Neural progenitor cell (in vitro differentiated cells): ENCODE measurements around the gene LDB2. TPM values are rescaled to one million over a fixed set of nuclear protein-coding genes. Genes with fewer than 3 reads are reported as not detected.

ENCODE experiments used
- DNase-seq: peaks from one replicate; pipeline ENCODE4 v3.0.0-alpha.2; 2016; ENCODE audit warnings: low spot score
- H2AFZ ChIP-seq: fragments of 200-600 bp; sonication (generic); replicated peaks from 2 replicates; pipeline ENCODE4 v1.6.1; 2016; ENCODE audit warnings: antibody characterized with exemption
- H3F3A ChIP-seq: fragments of 200-600 bp; sonication (generic); 2 replicates; pipeline ENCODE4 v1.6.1; 2016; ENCODE audit warnings: antibody characterized with exemption, low read depth
- H3K27ac ChIP-seq: fragments of 200-600 bp; sonication (generic); 2 replicates; pipeline ENCODE4 v1.5.1; 2016; ENCODE audit warnings: mild to moderate bottlenecking
- H3K27me3 ChIP-seq: fragments of 200-600 bp; sonication (generic); 2 replicates; pipeline ENCODE4 v1.6.1; 2016; ENCODE audit warnings: mild to moderate bottlenecking, moderate library complexity
- H3K36me3 ChIP-seq: fragments of 200-600 bp; sonication (generic); 2 replicates; pipeline ENCODE4 v1.5.1; 2016
- H3K4me1 ChIP-seq: fragments of 200-600 bp; sonication (generic); 2 replicates; pipeline ENCODE4 v1.6.1; 2016; ENCODE audit warnings: mixed run types
- H3K4me2 ChIP-seq: fragments of 200-600 bp; sonication (generic); 2 replicates; pipeline ENCODE4 v1.6.1; 2016
- H3K4me3 ChIP-seq: fragments of 200-600 bp; sonication (generic); 2 replicates; pipeline ENCODE4 v1.5.1; 2016
- H3K79me2 ChIP-seq: fragments of 200-600 bp; sonication (generic); 2 replicates; pipeline ENCODE4 v1.6.1; 2016; ENCODE audit warnings: low read depth
- H3K9ac ChIP-seq: fragments of 200-600 bp; sonication (generic); 2 replicates; pipeline ENCODE4 v1.6.1; 2016
- H3K9me3 ChIP-seq: fragments of 200-600 bp; sonication (generic); 2 replicates; pipeline ENCODE4 v1.5.1; 2016; ENCODE audit warnings: low read depth
- H4K20me1 ChIP-seq: fragments of 200-600 bp; sonication (generic); 2 replicates; pipeline ENCODE4 v1.6.1; 2016; ENCODE audit warnings: low read depth
- H3K27ac Mint-ChIP-seq: 3 replicates; pipeline ENCODE4 v1.8.0; 2021; ENCODE audit warnings: mixed read lengths
- H3K27me3 Mint-ChIP-seq: 2 replicates; pipeline ENCODE4 v1.8.0; 2022; ENCODE audit warnings: low read depth, mild to moderate bottlenecking, inconsistent platforms, moderate library complexity, mixed read lengths; ENCODE audit not compliant: insufficient read depth
- H3K36me3 Mint-ChIP-seq: 3 replicates; pipeline ENCODE4 v1.8.0; 2021; ENCODE audit warnings: mixed read lengths
- H3K4me1 Mint-ChIP-seq: 3 replicates; pipeline ENCODE4 v1.8.0; 2021; ENCODE audit warnings: mixed read lengths
- H3K4me3 Mint-ChIP-seq: 3 replicates; pipeline ENCODE4 v1.8.0; 2021; ENCODE audit warnings: mild to moderate bottlenecking, moderate library complexity, mixed read lengths
- H3K9me3 Mint-ChIP-seq: 3 replicates; pipeline ENCODE4 v1.8.0; 2020; ENCODE audit warnings: mixed read lengths
- EZH2 ChIP-seq: fragments of 200-600 bp; sonication (generic); IDR thresholded peaks from 2 replicates; pipeline ENCODE4 v1.6.1; 2017; ENCODE audit warnings: antibody characterized with exemption, mild to moderate bottlenecking, moderate library complexity
- EZH2phosphoT487 ChIP-seq: fragments of 200-600 bp; sonication (generic); IDR thresholded peaks from 2 replicates; pipeline ENCODE4 v1.6.1; 2017; ENCODE audit warnings: antibody characterized with exemption
- total RNA-seq: library from RNA; depleted of rRNA; stranded (reverse); fragments of >200 nt; gene quantifications from 2 replicates; pipeline ENCODE4 v1.2.3, GENCODE V29; 2015; ENCODE audit warnings: low replicate concordance
- TF ChIP-seq, protein P1 (sequence below): fragments of 200-600 bp; sonication (generic); IDR thresholded peaks from 2 replicates; pipeline ENCODE4 v1.5.1; 2017; ENCODE audit warnings: antibody characterized with exemption, mild to moderate bottlenecking

Gene LDB2
- total RNA-seq, 1 donor from 2014 or later = 24.3 TPM

- no peak overlapping the region for H3K4me2 ChIP-seq
- H3K4me1 ChIP-seq = peaks cover 6% of the 10 kb centered on the region
- no peak overlapping the region for H3K4me3 ChIP-seq
- peaks cover 3% of the 10 kb centered on the region for H3K27me3 Mint-ChIP-seq
- H3K36me3 Mint-ChIP-seq = peaks cover 19% of the 10 kb centered on the region
- no peak for TF ChIP-seq EZH2phosphoT487
- TF ChIP-seq, protein P1, sequence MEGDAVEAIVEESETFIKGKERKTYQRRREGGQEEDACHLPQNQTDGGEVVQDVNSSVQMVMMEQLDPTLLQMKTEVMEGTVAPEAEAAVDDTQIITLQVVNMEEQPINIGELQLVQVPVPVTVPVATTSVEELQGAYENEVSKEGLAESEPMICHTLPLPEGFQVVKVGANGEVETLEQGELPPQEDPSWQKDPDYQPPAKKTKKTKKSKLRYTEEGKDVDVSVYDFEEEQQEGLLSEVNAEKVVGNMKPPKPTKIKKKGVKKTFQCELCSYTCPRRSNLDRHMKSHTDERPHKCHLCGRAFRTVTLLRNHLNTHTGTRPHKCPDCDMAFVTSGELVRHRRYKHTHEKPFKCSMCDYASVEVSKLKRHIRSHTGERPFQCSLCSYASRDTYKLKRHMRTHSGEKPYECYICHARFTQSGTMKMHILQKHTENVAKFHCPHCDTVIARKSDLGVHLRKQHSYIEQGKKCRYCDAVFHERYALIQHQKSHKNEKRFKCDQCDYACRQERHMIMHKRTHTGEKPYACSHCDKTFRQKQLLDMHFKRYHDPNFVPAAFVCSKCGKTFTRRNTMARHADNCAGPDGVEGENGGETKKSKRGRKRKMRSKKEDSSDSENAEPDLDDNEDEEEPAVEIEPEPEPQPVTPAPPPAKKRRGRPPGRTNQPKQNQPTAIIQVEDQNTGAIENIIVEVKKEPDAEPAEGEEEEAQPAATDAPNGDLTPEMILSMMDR = no peak
- no peak for TF ChIP-seq EZH2
- H3K27me3 ChIP-seq = no peaks in the 10 kb centered on the region
- H3K9ac ChIP-seq = no peak overlapping the region
- no peaks in the 10 kb centered on the region for H4K20me1 ChIP-seq
- no peaks in the 10 kb centered on the region for H3K79me2 ChIP-seq
- DNase-seq = no peak
- H3F3A ChIP-seq = no peaks in the 10 kb centered on the region
- H3K4me1 Mint-ChIP-seq = peaks cover 5% of the 10 kb centered on the region
- no peak overlapping the region for H3K27ac Mint-ChIP-seq
- H3K9me3 ChIP-seq = no peaks in the 10 kb centered on the region
- H3K27ac ChIP-seq = no peak overlapping the region
- no peak overlapping the region for H2AFZ ChIP-seq
- H3K4me3 Mint-ChIP-seq = no peak overlapping the region
- H3K9me3 Mint-ChIP-seq = peaks cover 23% of the 10 kb centered on the region
- H3K36me3 ChIP-seq = no peaks in the 10 kb centered on the region
Observed at GRCh38 chr4:16865897-16866283, 32.6 kb downstream of the LDB2 start.

- Mint-ChIP-seq H3K27me3 (peaks cover 3% of the 10 kb centered on the region), H3K4me1 (peaks cover 5% of the 10 kb centered on the region), H3K9me3 (peaks cover 23% of the 10 kb centered on the region), H3K36me3 (peaks cover 19% of the 10 kb centered on the region), H3K27ac (no peak overlapping the region), H3K4me3 (no peak overlapping the region)
- H3K4me2 ChIP-seq = no peak overlapping the region
- TF ChIP-seq EZH2phosphoT487 (no peak), EZH2 (no peak)
- TF ChIP-seq, protein P1 = no peak
- no peak overlapping the region for H2AFZ ChIP-seq
- no peaks in the 10 kb centered on the region for H4K20me1 ChIP-seq
- no peaks in the 10 kb centered on the region for H3K9me3 ChIP-seq
- H3K27ac ChIP-seq = no peak overlapping the region
- no peaks in the 10 kb centered on the region for H3K27me3 ChIP-seq
- H3K79me2 ChIP-seq = no peaks in the 10 kb centered on the region
- H3F3A ChIP-seq = no peaks in the 10 kb centered on the region
- H3K9ac ChIP-seq = no peak overlapping the region
- H3K4me1 ChIP-seq = peaks cover 6% of the 10 kb centered on the region
- no peak overlapping the region for H3K4me3 ChIP-seq
- DNase-seq = peak; percentile 72
- H3K36me3 ChIP-seq = no peaks in the 10 kb centered on the region
Observed at GRCh38 chr4:16865209-16865896, 33.1 kb downstream of the LDB2 start.

DNA sequence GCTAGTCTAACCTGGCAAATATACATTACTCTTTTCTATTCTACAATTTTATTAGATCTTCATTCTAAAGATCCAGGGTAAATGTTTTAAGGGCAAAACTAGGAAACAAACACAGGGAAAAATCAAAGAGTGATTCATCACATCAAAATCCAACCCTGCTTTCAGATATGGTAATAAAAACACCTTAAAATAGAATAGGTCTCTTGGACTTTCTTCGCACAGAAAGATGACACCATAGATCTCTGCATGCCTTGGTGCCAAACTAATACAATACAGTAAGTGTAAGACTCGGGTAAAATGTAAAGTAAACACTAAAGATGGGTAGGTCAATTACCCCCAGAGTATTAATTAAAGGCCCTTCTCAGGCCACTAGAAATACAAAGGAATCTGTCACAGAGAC is 34.2 kb downstream of the LDB2 start:
- Mint-ChIP-seq H3K4me1 (peaks cover 5% of the 10 kb centered on the region), H3K27me3 (peaks cover 3% of the 10 kb centered on the region), H3K4me3 (no peak overlapping the region), H3K27ac (no peak overlapping the region), H3K9me3 (peaks cover 23% of the 10 kb centered on the region), H3K36me3 (peaks cover 14% of the 10 kb centered on the region)
- Histone ChIP-seq H3K4me1 (peaks cover 6% of the 10 kb centered on the region), H3F3A (no peaks in the 10 kb centered on the region), H3K27ac (no peak overlapping the region), H3K9me3 (no peaks in the 10 kb centered on the region), H3K79me2 (no peaks in the 10 kb centered on the region), H3K4me3 (no peak overlapping the region), H4K20me1 (no peaks in the 10 kb centered on the region), H3K9ac (no peak overlapping the region), H3K4me2 (no peak overlapping the region), H2AFZ (no peak overlapping the region), H3K27me3 (no peaks in the 10 kb centered on the region), H3K36me3 (no peaks in the 10 kb centered on the region)
- DNase-seq = no peak
- TF ChIP-seq, protein P1 = no peak
- TF ChIP-seq EZH2phosphoT487 (no peak), EZH2 (no peak)
